Prostate gland (tissue), 2 donors: ENCODE results near the gene BCKDK. TPM values are rescaled to one million over a fixed set of nuclear protein-coding genes. Genes with fewer than 3 reads are reported as not detected.
A peak's percentile ranks its signal among the peaks of the same experiment; 100 is the strongest.
"Not testable (repeated sequence)": the region's sequence is repeated elsewhere in the genome, so short reads cannot be mapped to it uniquely, and the experiment has no call there.

Source experiments
- DNase-seq: peaks from one replicate; pipeline ENCODE4 v3.0.0-alpha.2; 2019; ENCODE audit warnings: low spot score
- H3K27ac ChIP-seq, 2 donors: fragments of 200-600 bp; sonication (generic); 2 replicates each; pipeline ENCODE4 v1.5.1; 2017 to 2019
- H3K27me3 ChIP-seq: fragments of 200-600 bp; sonication (generic); replicated peaks from 2 replicates; pipeline ENCODE4 v1.5.1; 2019; ENCODE audit not compliant: insufficient read depth
- H3K36me3 ChIP-seq, 2 donors: fragments of 200-600 bp; sonication (generic); 1 replicate in 1 of 2; 2 replicates in 1 of 2; pipeline versions ENCODE4 v1.5.1 to v1.8.1; 2017 to 2019
- H3K4me1 ChIP-seq: fragments of 200-600 bp; sonication (generic); replicated peaks from 2 replicates; pipeline ENCODE4 v1.5.1; 2019
- H3K4me3 ChIP-seq, 2 donors: fragments of 200-600 bp; sonication (generic); 2 replicates each; pipeline ENCODE4 v1.5.1; 2017 to 2019
- H3K9me3 ChIP-seq: fragments of 200-600 bp; sonication (generic); 2 replicates; pipeline ENCODE4 v1.5.1; 2017
- POLR2A ChIP-seq: fragments of 450-650 bp; IDR thresholded peaks from one replicate; pipeline ENCODE4 v1.6.1; 2016; ENCODE audit warnings: antibody characterized with exemption, mild to moderate bottlenecking
- POLR2AphosphoS5 ChIP-seq: sonication (generic); formaldehyde crosslinking; IDR thresholded peaks from one replicate; pipeline ENCODE4 v1.6.1; 2017; ENCODE audit warnings: antibody characterized with exemption
- WGBS: methylation state at CpG from one replicate; pipeline ENCODE4 v1.1.5; 2018; 5-methylcytosine and 5-hydroxymethylcytosine counted together
- intact Hi-C: fragments of 100-400 bp; cut with DNase I; formaldehyde crosslinking; loops from one replicate; pipeline ENCODE4 v1.14.2; 2022
- total RNA-seq, 2 donors: library from RNA; depleted of rRNA; stranded (reverse); fragments of >200 nt; gene quantifications; one replicate each; pipeline ENCODE4 v1.1.0, GENCODE V29; 2016
- TF ChIP-seq, protein P1 (sequence below), 4 experiments: fragments of 200-600 bp in 2 of 4; fragments of 450-650 bp in 2 of 4; sonication (generic) in 2 of 4; IDR thresholded peaks; 1 replicate in 3 of 4; 2 replicates in 1 of 4; pipeline ENCODE4 v1.5.1; 2016 to 2019; ENCODE audit warnings: antibody characterized with exemption in 4 of 4, mild to moderate bottlenecking in 2 of 4, moderate library complexity in 2 of 4

BCKDK gene
- total RNA-seq, 2 donors from 2014 or later = 78.5 to 80.6 TPM

DNA sequence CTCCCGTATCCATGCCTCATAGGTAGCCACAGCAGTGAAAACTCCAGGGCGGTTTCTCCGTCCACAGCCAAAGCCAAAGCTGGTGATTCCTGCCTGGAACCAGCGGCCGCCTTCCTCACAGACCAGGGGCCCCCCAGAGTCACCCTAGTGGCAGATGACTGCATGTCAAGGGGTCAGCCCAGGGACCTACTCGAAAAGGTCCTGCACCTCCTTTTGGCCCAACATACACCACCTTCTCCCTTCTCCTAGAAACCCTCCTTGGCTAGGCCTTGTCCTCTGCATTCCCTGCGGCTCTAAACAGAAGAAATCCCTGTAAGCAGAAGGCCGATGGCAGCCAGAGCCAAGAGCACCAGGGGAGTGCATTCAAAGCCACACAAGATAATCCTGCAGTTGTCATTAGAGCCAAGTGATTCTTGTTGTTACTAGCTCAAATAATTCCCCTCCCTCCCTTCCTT is 35.5 kb downstream of the BCKDK start:
- H3K27ac ChIP-seq = no peak overlapping the region
- no peaks in the 10 kb centered on the region for H3K9me3 ChIP-seq
- no peaks in the 10 kb centered on the region for H3K36me3 ChIP-seq
- H3K27me3 ChIP-seq = no peaks in the 10 kb centered on the region
- no peak for DNase-seq
- 92% methylated on average over 8 of the region's 8 CpGs for WGBS
- no peak overlapping the region for H3K4me3 ChIP-seq
- intact Hi-C loops = loop anchor here (5.0 kb wide), 2 partner anchors 36 to 51 kb away; partner anchors contain the start of genes BCKDK and VKORC1
- TF ChIP-seq POLR2AphosphoS5 (no peak), POLR2A (no peak)
- TF ChIP-seq, protein P1, sequence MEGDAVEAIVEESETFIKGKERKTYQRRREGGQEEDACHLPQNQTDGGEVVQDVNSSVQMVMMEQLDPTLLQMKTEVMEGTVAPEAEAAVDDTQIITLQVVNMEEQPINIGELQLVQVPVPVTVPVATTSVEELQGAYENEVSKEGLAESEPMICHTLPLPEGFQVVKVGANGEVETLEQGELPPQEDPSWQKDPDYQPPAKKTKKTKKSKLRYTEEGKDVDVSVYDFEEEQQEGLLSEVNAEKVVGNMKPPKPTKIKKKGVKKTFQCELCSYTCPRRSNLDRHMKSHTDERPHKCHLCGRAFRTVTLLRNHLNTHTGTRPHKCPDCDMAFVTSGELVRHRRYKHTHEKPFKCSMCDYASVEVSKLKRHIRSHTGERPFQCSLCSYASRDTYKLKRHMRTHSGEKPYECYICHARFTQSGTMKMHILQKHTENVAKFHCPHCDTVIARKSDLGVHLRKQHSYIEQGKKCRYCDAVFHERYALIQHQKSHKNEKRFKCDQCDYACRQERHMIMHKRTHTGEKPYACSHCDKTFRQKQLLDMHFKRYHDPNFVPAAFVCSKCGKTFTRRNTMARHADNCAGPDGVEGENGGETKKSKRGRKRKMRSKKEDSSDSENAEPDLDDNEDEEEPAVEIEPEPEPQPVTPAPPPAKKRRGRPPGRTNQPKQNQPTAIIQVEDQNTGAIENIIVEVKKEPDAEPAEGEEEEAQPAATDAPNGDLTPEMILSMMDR (IDR thresholded peaks at IDR 0.05) = no peak
- peaks cover 7% of the 10 kb centered on the region for H3K4me1 ChIP-seq

DNA sequence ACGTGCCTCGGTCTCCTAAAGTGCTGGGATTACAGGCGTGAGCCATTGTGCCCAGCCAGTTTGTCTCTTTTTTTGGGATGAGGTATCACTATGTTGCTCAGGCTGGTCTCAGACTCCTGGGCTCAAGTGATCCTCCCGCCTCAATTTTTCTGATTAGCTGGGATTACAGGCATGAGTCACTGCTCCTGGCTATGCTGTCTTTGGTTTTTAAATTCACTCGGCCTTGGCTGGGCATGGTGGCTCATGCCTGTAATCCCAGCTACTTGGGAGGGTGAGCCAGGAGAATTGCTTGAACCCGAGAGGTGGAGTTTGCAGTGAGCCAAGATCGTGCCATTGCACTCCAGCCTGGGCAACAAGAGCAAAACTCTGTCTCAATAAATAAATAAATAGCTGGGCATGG is 36.2 kb downstream of the BCKDK start:
- H3K4me3 ChIP-seq, H3K9me3 ChIP-seq, H3K27me3 ChIP-seq, H3K4me1 ChIP-seq, DNase-seq, H3K36me3 ChIP-seq, H3K27ac ChIP-seq: not testable (repeated sequence)
- intact Hi-C loops = loop anchor here (5.0 kb wide), 2 partner anchors 37 to 52 kb away; partner anchors contain the start of genes BCKDK and VKORC1
- 86% methylated on average over 7 of the region's 7 CpGs for WGBS

DNA sequence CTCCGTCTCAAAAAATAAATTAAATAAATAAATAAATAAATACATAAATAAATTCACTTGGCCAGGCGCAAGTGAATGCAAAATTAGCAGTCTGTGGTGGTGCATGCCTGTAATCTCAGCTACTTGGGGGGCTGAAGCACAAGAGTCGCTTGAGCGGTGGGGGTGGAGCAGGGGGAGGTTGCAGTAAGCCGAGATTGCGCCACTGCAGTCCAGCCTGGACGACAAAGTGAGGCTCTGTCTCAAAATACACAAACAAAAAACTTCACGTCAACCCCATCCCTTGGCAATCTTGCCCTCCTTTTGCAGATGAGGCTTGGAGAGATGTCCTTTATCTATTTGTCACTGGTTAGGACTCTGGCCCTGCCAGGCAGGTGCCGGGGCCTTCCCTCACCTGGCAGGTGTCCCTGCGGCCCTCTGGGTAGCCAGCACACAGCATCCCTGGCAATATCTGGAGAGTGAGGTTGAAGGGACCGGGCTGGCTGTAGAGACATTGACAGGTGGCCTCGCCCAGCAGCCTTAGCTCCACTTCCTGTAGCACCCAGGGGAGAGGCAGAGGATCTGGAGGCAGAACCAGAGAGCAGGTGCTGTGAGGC is 37.3 kb downstream of the BCKDK start:
- H3K27me3 ChIP-seq = no peaks in the 10 kb centered on the region
- TF ChIP-seq POLR2AphosphoS5 (no peak), POLR2A (no peak)
- TF ChIP-seq, protein P1 (IDR thresholded peaks at IDR 0.05) = no peak
- 78% methylated on average over 12 of the region's 12 CpGs for WGBS
- H3K4me3 ChIP-seq = no peak overlapping the region
- peaks cover 7% of the 10 kb centered on the region for H3K4me1 ChIP-seq
- H3K36me3 ChIP-seq = no peaks in the 10 kb centered on the region
- DNase-seq = no peak
- H3K9me3 ChIP-seq = no peaks in the 10 kb centered on the region
- no peak overlapping the region for H3K27ac ChIP-seq
- intact Hi-C loops = loop anchor here (5.0 kb wide), 1 partner anchor 163 kb away; no protein-coding TSS in a partner anchor

DNA sequence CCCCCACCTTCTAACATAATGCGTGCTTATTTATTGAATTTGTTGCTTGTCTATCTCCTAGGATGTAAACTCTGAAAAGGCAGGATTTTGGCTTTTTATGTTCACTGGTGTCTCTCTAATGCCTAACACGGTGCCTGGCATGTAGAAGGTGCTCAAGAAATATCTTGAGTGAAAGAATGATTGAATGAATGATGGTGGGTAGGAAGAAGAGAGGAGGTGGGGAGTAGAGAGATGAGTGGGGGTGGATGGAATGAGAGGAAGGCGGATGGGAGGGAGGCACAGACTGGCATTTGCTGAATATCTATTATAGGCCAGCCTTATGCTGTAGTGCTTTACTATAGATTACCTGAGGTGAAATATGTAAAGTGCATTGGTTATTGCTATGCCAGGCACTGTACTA is 39.4 kb downstream of the BCKDK start:
- no peaks in the 10 kb centered on the region for H3K4me1 ChIP-seq
- 96% methylated on average over 3 of the region's 3 CpGs for WGBS
- no peak overlapping the region for H3K27ac ChIP-seq
- TF ChIP-seq POLR2A (no peak), POLR2AphosphoS5 (no peak)
- TF ChIP-seq, protein P1 (IDR thresholded peaks at IDR 0.05) = no peak
- H3K4me3 ChIP-seq = no peak overlapping the region
- H3K9me3 ChIP-seq = no peaks in the 10 kb centered on the region
- DNase-seq = no peak
- intact Hi-C loops = loop anchor here (5.0 kb wide), 1 partner anchor 165 kb away; no protein-coding TSS in a partner anchor
- no peaks in the 10 kb centered on the region for H3K36me3 ChIP-seq
- H3K27me3 ChIP-seq = no peaks in the 10 kb centered on the region

DNA sequence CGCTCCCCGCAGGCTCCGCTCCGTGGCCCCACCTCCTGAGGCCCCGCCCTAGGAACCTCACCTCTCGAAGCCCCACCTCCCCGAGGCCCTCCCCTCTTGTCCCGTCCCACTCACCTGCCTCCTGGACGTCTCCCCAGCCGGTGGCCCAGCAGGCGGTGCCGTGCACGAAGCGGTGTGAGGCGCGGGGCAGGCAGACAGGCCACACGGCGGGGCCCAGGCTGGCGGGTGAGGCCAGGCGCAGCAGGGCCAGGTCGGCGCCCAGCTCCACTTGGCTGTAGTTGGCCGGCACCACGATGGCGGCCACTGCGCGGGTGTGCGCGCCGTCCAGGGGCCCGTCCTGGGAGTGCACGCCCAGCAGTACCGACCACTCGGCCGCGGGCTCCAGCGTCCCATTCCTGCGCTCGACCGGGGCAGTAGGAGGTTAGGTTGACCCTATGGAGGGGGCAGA is 40.1 kb downstream of the BCKDK start:
- H3K9me3 ChIP-seq = no peaks in the 10 kb centered on the region
- no peaks in the 10 kb centered on the region for H3K27me3 ChIP-seq
- H3K4me3 ChIP-seq = no peak overlapping the region
- intact Hi-C loops = loop anchor here (5.0 kb wide), 1 partner anchor 166 kb away; no protein-coding TSS in a partner anchor
- no peaks in the 10 kb centered on the region for H3K36me3 ChIP-seq
- no peak overlapping the region for H3K27ac ChIP-seq
- 18% methylated on average over 32 of the region's 40 CpGs for WGBS
- H3K4me1 ChIP-seq = no peaks in the 10 kb centered on the region
- TF ChIP-seq POLR2A = no peak
- TF ChIP-seq, protein P1 (IDR thresholded peaks at IDR 0.05) = peak in 1 of 4 experiments; percentile 13
- peak; percentile 59 for DNase-seq
